H9 (cell line): ENCODE data around the gene ASS1. TPM values are rescaled to one million over a fixed set of nuclear protein-coding genes. Genes with fewer than 3 reads are reported as not detected.

Source experiments
- DNase-seq: peaks from one replicate; pipeline ENCODE4 v3.0.0-alpha.2; 2017
- H2AFZ ChIP-seq: one replicate; pipeline ENCODE4 v1.6.1; 2013; ENCODE audit warnings: mild to moderate bottlenecking, low read length, control low read depth, moderate library complexity
- H2AK5ac ChIP-seq: 2 replicates; pipeline ENCODE4 v1.6.1; 2013; ENCODE audit warnings: low read length, control low read depth, mixed read lengths; ENCODE audit not compliant: insufficient read length
- H2BK120ac ChIP-seq: one replicate; pipeline ENCODE4 v1.6.1; 2013; ENCODE audit warnings: low read depth, mild to moderate bottlenecking, low read length, control low read depth, inconsistent platforms; ENCODE audit not compliant: poor library complexity, severe bottlenecking
- H2BK12ac ChIP-seq: 2 replicates; pipeline ENCODE4 v1.6.1; 2013; ENCODE audit warnings: low read length, control low read depth, mixed read lengths, low read depth; ENCODE audit not compliant: insufficient read length
- H2BK15ac ChIP-seq: 2 replicates; pipeline ENCODE4 v1.6.1; 2013; ENCODE audit warnings: low read depth, low read length, control low read depth
- H2BK20ac ChIP-seq: one replicate; pipeline ENCODE4 v1.6.1; 2013; ENCODE audit warnings: low read depth, mild to moderate bottlenecking, low read length, control low read depth, inconsistent platforms; ENCODE audit not compliant: poor library complexity, severe bottlenecking
- H2BK5ac ChIP-seq: 2 replicates; pipeline ENCODE4 v1.6.1; 2013; ENCODE audit warnings: low read length, control low read depth, mixed read lengths; ENCODE audit not compliant: insufficient read length
- H3K14ac ChIP-seq: 2 replicates; pipeline ENCODE4 v1.6.1; 2013; ENCODE audit warnings: low read length, control low read depth; ENCODE audit not compliant: insufficient read depth
- H3K18ac ChIP-seq: 2 replicates; pipeline ENCODE4 v1.6.1; 2013; ENCODE audit warnings: low read depth, mild to moderate bottlenecking, mixed read lengths, low read length, control low read depth; ENCODE audit not compliant: insufficient read length
- H3K23ac ChIP-seq: 2 replicates; pipeline ENCODE4 v1.6.1; 2013; ENCODE audit warnings: low read length, control low read depth, mixed read lengths, low read depth; ENCODE audit not compliant: insufficient read length
- H3K23me2 ChIP-seq: 2 replicates; pipeline ENCODE4 v1.6.1; 2013; ENCODE audit warnings: low read depth, mild to moderate bottlenecking, mixed read lengths, low read length, control low read depth; ENCODE audit not compliant: insufficient read length, poor library complexity, severe bottlenecking
- H3K27ac ChIP-seq: 2 replicates; pipeline ENCODE4 v1.5.1; 2013; ENCODE audit warnings: low read length, control low read depth, mixed read lengths, low read depth; ENCODE audit not compliant: insufficient read length
- H3K27me3 ChIP-seq: 2 replicates; pipeline ENCODE4 v1.6.1; 2013; ENCODE audit warnings: low read length, control low read depth, inconsistent platforms; ENCODE audit not compliant: insufficient read depth
- H3K4ac ChIP-seq: 2 replicates; pipeline ENCODE4 v1.6.1; 2013; ENCODE audit warnings: low read depth, mild to moderate bottlenecking, control low read depth, inconsistent platforms, low read length, moderate library complexity
- H3K4me1 ChIP-seq: 2 replicates; pipeline ENCODE4 v1.6.1; 2013; ENCODE audit warnings: low read length, control low read depth, inconsistent platforms; ENCODE audit not compliant: insufficient read depth
- H3K4me2 ChIP-seq: 2 replicates; pipeline ENCODE4 v1.6.1; 2013; ENCODE audit warnings: low read length, control low read depth, mixed read lengths; ENCODE audit not compliant: insufficient read length, insufficient read depth
- H3K56ac ChIP-seq: 2 replicates; pipeline ENCODE4 v1.6.1; 2013; ENCODE audit warnings: low read depth, mild to moderate bottlenecking, mixed read lengths, low read length, control low read depth; ENCODE audit not compliant: insufficient read length
- H3K79me1 ChIP-seq: 2 replicates; pipeline ENCODE4 v1.6.1; 2013; ENCODE audit warnings: low read depth, mild to moderate bottlenecking, moderate library complexity, low read length, control low read depth, inconsistent platforms; ENCODE audit not compliant: insufficient read depth, poor library complexity, severe bottlenecking
- H3K79me2 ChIP-seq: 2 replicates; pipeline ENCODE4 v1.6.1; 2013; ENCODE audit warnings: low read length, control low read depth, inconsistent platforms; ENCODE audit not compliant: insufficient read depth
- H3K9ac ChIP-seq: 2 replicates; pipeline ENCODE4 v1.6.1; 2013; ENCODE audit warnings: low read length, control low read depth, mixed read lengths; ENCODE audit not compliant: insufficient read length; ENCODE audit errors: extremely low read depth
- H3K9me3 ChIP-seq: one replicate; pipeline ENCODE4 v1.6.1; 2013; ENCODE audit warnings: low read depth, low read length, inconsistent platforms; ENCODE audit not compliant: control insufficient read depth
- H3T11ph ChIP-seq: one replicate; pipeline ENCODE4 v1.6.1; 2013; ENCODE audit warnings: mild to moderate bottlenecking, low read length, control low read depth, inconsistent platforms
- H4K20me1 ChIP-seq: one replicate; pipeline ENCODE4 v1.6.1; 2013; ENCODE audit not compliant: control insufficient read depth, insufficient read length, insufficient read depth
- H4K5ac ChIP-seq: 2 replicates; pipeline ENCODE4 v1.6.1; 2013; ENCODE audit warnings: low read depth, mild to moderate bottlenecking, mixed read lengths, low read length, control low read depth; ENCODE audit not compliant: insufficient read length
- H4K8ac ChIP-seq: replicated peaks from 2 replicates; pipeline ENCODE4 v1.6.1; 2013; ENCODE audit warnings: low read length, control low read depth, mixed read lengths, low read depth; ENCODE audit not compliant: insufficient read length
- H4K91ac ChIP-seq: 2 replicates; pipeline ENCODE4 v1.6.1; 2013; ENCODE audit warnings: low read depth, mild to moderate bottlenecking, moderate library complexity, mixed read lengths, low read length, control low read depth; ENCODE audit not compliant: insufficient read length
- H3K27ac Mint-ChIP-seq, 3 experiments: 2 replicates in 2 of 3; 3 replicates in 1 of 3; pipeline ENCODE4 v1.8.0; 2020 to 2021; ENCODE audit warnings: mixed read lengths in 3 of 3, mild to moderate bottlenecking in 1 of 3, moderate library complexity in 1 of 3
- H3K27me3 Mint-ChIP-seq: 2 replicates; pipeline ENCODE4 v1.8.0; 2021; ENCODE audit warnings: low read depth, mild to moderate bottlenecking, moderate library complexity, mixed read lengths
- H3K36me3 Mint-ChIP-seq, 3 experiments: 2 replicates in 2 of 3; 3 replicates in 1 of 3; pipeline ENCODE4 v1.8.0; 2020 to 2021; ENCODE audit warnings: low read depth in 3 of 3, mixed read lengths in 3 of 3; ENCODE audit not compliant: insufficient read depth in 1 of 3
- H3K4me1 Mint-ChIP-seq, 2 experiments: 2 replicates each; pipeline ENCODE4 v1.8.0; 2020; ENCODE audit warnings: mixed read lengths in 2 of 2
- H3K4me3 Mint-ChIP-seq, 2 experiments: 2 replicates in 1 of 2; 3 replicates in 1 of 2; pipeline ENCODE4 v1.8.0; 2020 to 2021; ENCODE audit warnings: mild to moderate bottlenecking in 2 of 2, mixed read lengths in 2 of 2, moderate library complexity in 1 of 2
- H3K9me3 Mint-ChIP-seq, 2 experiments: 2 replicates in 1 of 2; 3 replicates in 1 of 2; pipeline ENCODE4 v1.8.0; 2020; ENCODE audit warnings: mild to moderate bottlenecking in 2 of 2, mixed read lengths in 2 of 2, moderate library complexity in 1 of 2
- CTCF ChIP-seq: fragments of 200-600 bp; sonication (generic); conservative IDR thresholded peaks from 3 replicates; pipeline ENCODE4 v1.8.0; 2021; ENCODE audit warnings: antibody characterized with exemption, mild to moderate bottlenecking
- WGBS: extraction: QIAGEN DNeasy Blood & Tissue Kit; methylation state at CpG from one replicate; pipeline ENCODE4 v1.1.7; 2013; ENCODE audit warnings: missing lambda C conversion rate, low lambda C conversion rate, mixed read lengths; ENCODE audit not compliant: insufficient read length; ENCODE audit errors: extremely low coverage; 5-methylcytosine and 5-hydroxymethylcytosine counted together
- total RNA-seq: library from RNA; stranded (reverse); gene quantifications from 2 replicates; pipeline ENCODE4 v1.2.1, GENCODE V29; 2021

Gene ASS1
- total RNA-seq, 1 experiment from 2014 or later, result 118 TPM

GRCh38 chr9:130535818-130536521 is 91.2 kb downstream of the ASS1 start:
- Mint-ChIP-seq H3K27me3 (peaks cover 36% of the 10 kb centered on the region), H3K36me3 (no peaks in the 10 kb centered on the region), H3K27ac (peak overlapping the region in 2 of 3 experiments; percentile 0 to 15; a peak in 2 of 7 replicates), H3K4me1 (peaks cover 31 to 57% of the 10 kb centered on the region in 2 experiments), H3K9me3 (peaks cover 0 to 3% of the 10 kb centered on the region in 2 experiments; a peak in 1 of 5 replicates), H3K4me3 (peak overlapping the region; percentile 31 to 69)
- no peak overlapping the region for H2BK12ac ChIP-seq
- H2AFZ ChIP-seq, result peak overlapping the region; percentile 0
- no peak overlapping the region for H4K91ac ChIP-seq
- no CpG with 5 or more reads among the region's 28 CpGs for whole genome bisulfite sequencing
- no peaks in the 10 kb centered on the region; the same call in 1 of the 2 replicates for H3K27me3 ChIP-seq
- H3K4me2 ChIP-seq, result peak overlapping the region; percentile 53
- H4K20me1 ChIP-seq, result no peaks in the 10 kb centered on the region
- H3K4me1 ChIP-seq, result no peaks in the 10 kb centered on the region; the same call in 1 of the 2 replicates
- H3K14ac ChIP-seq, result peak overlapping the region; percentile 3
- H3T11ph ChIP-seq, result no peak overlapping the region
- no peak for TF ChIP-seq CTCF
- no peak overlapping the region for H3K4ac ChIP-seq
- H4K5ac ChIP-seq, result peak overlapping the region; percentile 58
- no peak overlapping the region for H2BK5ac ChIP-seq
- no peak overlapping the region for H3K23ac ChIP-seq
- H2BK120ac ChIP-seq, result no peak overlapping the region
- no peaks in the 10 kb centered on the region for H3K79me2 ChIP-seq
- DNase-seq, result no peak
- no peak overlapping the region for H3K9ac ChIP-seq
- no peak overlapping the region for H3K56ac ChIP-seq
- no peaks in the 10 kb centered on the region for H3K9me3 ChIP-seq
- H3K27ac ChIP-seq, result no peak overlapping the region
- no peaks in the 10 kb centered on the region for H3K79me1 ChIP-seq
- H3K23me2 ChIP-seq, result no peaks in the 10 kb centered on the region
- no peak overlapping the region for H2BK20ac ChIP-seq
- no peak overlapping the region for H4K8ac ChIP-seq
- H2BK15ac ChIP-seq, result no peak overlapping the region
- H3K18ac ChIP-seq, result peak overlapping the region; percentile 12
- no peak overlapping the region for H2AK5ac ChIP-seq
